OCI-LY7 (cell line): ENCODE results near the gene SNX25. TPM values are rescaled to one million over a fixed set of nuclear protein-coding genes. Genes with fewer than 3 reads are reported as not detected.

Source experiments
- BruUV-seq: library from RNA; stranded (reverse); fragments of 400-500 nt; replicated peaks from 2 replicates; lab custom pipeline; 2021; lab: Mats Ljungman, UMichigan
- CTCF ChIA-PET: fragments of 300-600 bp; sonication (Branson Sonifier 250); formaldehyde crosslinking; loops from one replicate; lab custom pipeline; 2022; ENCODE audit warnings: antibody characterized with exemption; ENCODE audit not compliant: unreplicated experiment; lab: Charles Lee
- POLR2A ChIA-PET: fragments of 300-600 bp; sonication (Branson Sonifier 250); formaldehyde crosslinking; loops from one replicate; lab custom pipeline; 2022; ENCODE audit warnings: antibody characterized with exemption; lab: Charles Lee
- DNase-seq: peaks from one replicate; pipeline ENCODE4 v3.0.0-alpha.2; 2015; ENCODE audit warnings: low spot score
- H2AFZ ChIP-seq: fragments of 200-600 bp; sonication (generic), shearing (Covaris generic); 2 replicates; pipeline ENCODE4 v1.6.1; 2014; ENCODE audit warnings: mild to moderate bottlenecking, antibody characterized with exemption, low read length, moderate library complexity
- H3K27ac ChIP-seq: fragments of 200-600 bp; sonication (generic); 2 replicates; pipeline ENCODE4 v1.5.1; 2014; ENCODE audit warnings: mixed run types, low read depth, mild to moderate bottlenecking, moderate library complexity, low read length, inconsistent platforms; ENCODE audit not compliant: poor library complexity, severe bottlenecking
- H3K36me3 ChIP-seq: fragments of 200-600 bp; sonication (generic); 2 replicates; pipeline ENCODE4 v1.6.1; 2014; ENCODE audit warnings: mild to moderate bottlenecking, antibody characterized with exemption, low read length, moderate library complexity, mixed read lengths; ENCODE audit not compliant: insufficient read depth
- H3K4me1 ChIP-seq: fragments of 200-600 bp; sonication (generic); 2 replicates; pipeline ENCODE4 v1.5.1; 2014; ENCODE audit warnings: mild to moderate bottlenecking, low read length; ENCODE audit not compliant: insufficient read depth, poor library complexity, severe bottlenecking
- H3K4me2 ChIP-seq: fragments of 200-600 bp; sonication (generic); 2 replicates; pipeline ENCODE4 v1.6.1; 2014; ENCODE audit warnings: mild to moderate bottlenecking, low read length
- H3K4me3 ChIP-seq: fragments of 200-600 bp; sonication (generic); 2 replicates; pipeline ENCODE4 v1.5.1; 2014; ENCODE audit warnings: mild to moderate bottlenecking, low read depth, low read length; ENCODE audit not compliant: poor library complexity, severe bottlenecking
- H3K79me2 ChIP-seq: fragments of 200-600 bp; sonication (generic); 2 replicates; pipeline ENCODE4 v1.6.1; 2016; ENCODE audit warnings: low read depth, mild to moderate bottlenecking, low read length, moderate library complexity, mixed read lengths; ENCODE audit not compliant: insufficient read depth
- H3K9me2 ChIP-seq: fragments of 200-600 bp; sonication (generic); 2 replicates; pipeline ENCODE4 v1.6.1; 2016; ENCODE audit warnings: mild to moderate bottlenecking, low read length, mixed read lengths; ENCODE audit not compliant: insufficient read depth
- H3K9me3 ChIP-seq: fragments of 200-600 bp; sonication (generic); 2 replicates; pipeline ENCODE4 v1.6.1; 2014; ENCODE audit warnings: mild to moderate bottlenecking, mixed run types, low read length, mixed read lengths
- H4K20me1 ChIP-seq: fragments of 200-600 bp; sonication (generic); 2 replicates; pipeline ENCODE4 v1.6.1; 2014; ENCODE audit warnings: mild to moderate bottlenecking, antibody characterized with exemption, low read length, moderate library complexity, mixed read lengths; ENCODE audit not compliant: insufficient read depth
- CTCF ChIP-seq: fragments of 200-600 bp; sonication (generic); conservative IDR thresholded peaks from 2 replicates; pipeline ENCODE4 v1.5.1; 2014; ENCODE audit warnings: mild to moderate bottlenecking, antibody characterized with exemption, low read length, moderate library complexity, mixed read lengths
- EZH2phosphoT487 ChIP-seq: fragments of 200-600 bp; sonication (generic); IDR thresholded peaks from 2 replicates; pipeline ENCODE4 v1.6.1; 2018; ENCODE audit warnings: low read depth, borderline replicate concordance, mild to moderate bottlenecking, mixed run types, antibody characterized with exemption, low read length, moderate library complexity, mixed read lengths
- intact Hi-C: fragments of 100-400 bp; cut with micrococcal nuclease; formaldehyde crosslinking; loops from one replicate; pipeline ENCODE4 v1.10.0; 2022; ENCODE audit not compliant: unreplicated experiment
- total RNA-seq, 2 experiments: library from RNA; depleted of rRNA in 1 of 2; stranded (reverse); fragments of >200 nt in 1 of 2; shearing (Covaris generic) in 1 of 2; gene quantifications; 2 replicates each; pipeline ENCODE4 v1.2.3, GENCODE V29; 2014 to 2022

The SNX25 gene
- total RNA-seq, 2 experiments from 2014 or later, result 33.7 to 55.6 TPM

- POLR2A ChIA-PET, result interaction anchor here (1.2 kb wide), 1 partner anchor 30 kb away, joined by 3 read pairs; no protein-coding TSS in a partner anchor
- DNase-seq, result no peak
- no peaks in the 10 kb centered on the region for H4K20me1 ChIP-seq
- H3K36me3 ChIP-seq, result peaks cover 10% of the 10 kb centered on the region; the same call in 1 of the 2 replicates
- no peak overlapping the region for H3K27ac ChIP-seq
- no peak overlapping the region for H3K4me2 ChIP-seq
- no peaks in the 10 kb centered on the region for H3K79me2 ChIP-seq
- TF ChIP-seq CTCF (no peak), EZH2phosphoT487 (no peak)
- no peak overlapping the region for H3K4me3 ChIP-seq
- H3K4me1 ChIP-seq, result no peaks in the 10 kb centered on the region
- H3K9me3 ChIP-seq, result no peaks in the 10 kb centered on the region
- H2AFZ ChIP-seq, result no peak overlapping the region
- no TSS peak for BruUV-seq
- H3K9me2 ChIP-seq, result no peaks in the 10 kb centered on the region
- CTCF ChIA-PET, result no interaction called here
- intact Hi-C loops, result no loop called here
Observed at GRCh38 chr4:185370268-185370949, 161.0 kb downstream of the SNX25 start.

GRCh38 chr4:185371702-185372101, 162.3 kb downstream of the SNX25 start:
- H3K27ac ChIP-seq, result no peak overlapping the region
- H2AFZ ChIP-seq, result no peak overlapping the region
- TF ChIP-seq EZH2phosphoT487 (no peak), CTCF (no peak)
- H4K20me1 ChIP-seq, result no peaks in the 10 kb centered on the region
- H3K4me3 ChIP-seq, result no peak overlapping the region
- H3K36me3 ChIP-seq, result peaks cover 3% of the 10 kb centered on the region; the same call in 1 of the 2 replicates
- ChIA-PET POLR2A (interaction anchor here (0.7 to 1.6 kb wide), 2 partner anchors 13 to 45 kb away, joined by 3 to 5 read pairs; no protein-coding TSS in a partner anchor), CTCF (no interaction called here)
- no peaks in the 10 kb centered on the region for H3K79me2 ChIP-seq
- no TSS peak for BruUV-seq
- no peak overlapping the region for H3K4me2 ChIP-seq
- DNase-seq, result no peak
- H3K9me3 ChIP-seq, result no peaks in the 10 kb centered on the region
- no peaks in the 10 kb centered on the region for H3K4me1 ChIP-seq
- intact Hi-C loops, result no loop called here
- H3K9me2 ChIP-seq, result no peaks in the 10 kb centered on the region

GRCh38 chr4:185374027-185374426, 164.6 kb downstream of the SNX25 start:
- no peaks in the 10 kb centered on the region for H3K4me1 ChIP-seq
- H3K4me2 ChIP-seq, result no peak overlapping the region
- H2AFZ ChIP-seq, result no peak overlapping the region
- DNase-seq, result no peak
- H3K4me3 ChIP-seq, result no peak overlapping the region
- intact Hi-C loops, result no loop called here
- TF ChIP-seq EZH2phosphoT487 (no peak), CTCF (no peak)
- ChIA-PET CTCF (no interaction called here), POLR2A (interaction anchor here (0.6 kb wide), 1 partner anchor 32 kb away, joined by 3 read pairs; no protein-coding TSS in a partner anchor)
- H3K9me2 ChIP-seq, result no peaks in the 10 kb centered on the region
- H3K36me3 ChIP-seq, result peaks cover 4% of the 10 kb centered on the region; the same call in 1 of the 2 replicates
- no TSS peak for BruUV-seq
- no peaks in the 10 kb centered on the region for H4K20me1 ChIP-seq
- H3K27ac ChIP-seq, result no peak overlapping the region
- H3K79me2 ChIP-seq, result no peaks in the 10 kb centered on the region
- H3K9me3 ChIP-seq, result no peaks in the 10 kb centered on the region
